Jurkat, Clone E6-1 (cell line): ENCODE data around the gene SHISA6.

ENCODE experiments used
- DNase-seq: peaks from one replicate; pipeline ENCODE4 v3.0.0-alpha.2; 2011; ENCODE audit warnings: low read depth, low spot score
- H3K4me3 ChIP-seq: 2 replicates; pipeline ENCODE4 v1.5.1; 2011; ENCODE audit warnings: mild to moderate bottlenecking, low read length, control low read depth, moderate library complexity

The SHISA6 gene

DNA sequence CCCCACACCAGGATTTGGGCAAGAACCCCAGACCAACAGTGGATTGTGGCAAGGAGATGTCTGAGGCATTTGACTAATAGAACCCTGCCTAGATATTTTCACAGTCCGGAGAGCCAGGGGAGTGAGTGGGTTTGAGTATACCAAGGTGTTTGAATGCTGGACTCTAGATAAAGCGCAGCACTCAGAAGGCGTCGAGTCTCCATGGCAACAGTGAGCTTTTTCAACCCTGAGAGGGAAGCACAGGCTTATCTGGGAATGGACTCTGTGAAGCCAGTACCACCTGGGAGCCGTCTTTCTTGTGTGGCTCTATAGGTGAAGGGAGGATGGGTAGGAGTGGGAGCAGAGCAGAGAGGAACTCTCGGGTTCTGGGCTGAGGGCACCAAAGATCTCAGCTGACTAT, 147.0 kb downstream of the SHISA6 start:
- H3K4me3 ChIP-seq = no peak overlapping the region
- DNase-seq = no peak

- H3K4me3 ChIP-seq = no peak overlapping the region
- DNase-seq = no peak
Observed at GRCh38 chr17:11389583-11389982, 148.6 kb downstream of the SHISA6 start.

GRCh38 chr17:11391134-11391533, 150.1 kb downstream of the SHISA6 start:
- DNase-seq = no peak
- no peak overlapping the region for H3K4me3 ChIP-seq

GRCh38 chr17:11404431-11405276, 163.6 kb downstream of the SHISA6 start:
- no peak overlapping the region for H3K4me3 ChIP-seq
- DNase-seq = no peak

- no peak overlapping the region for H3K4me3 ChIP-seq
- DNase-seq = no peak
Observed at GRCh38 chr17:11406716-11407115, 165.7 kb downstream of the SHISA6 start.

GRCh38 chr17:11412654-11413053, 171.6 kb downstream of the SHISA6 start:
- H3K4me3 ChIP-seq = no peak overlapping the region
- no peak for DNase-seq

DNA sequence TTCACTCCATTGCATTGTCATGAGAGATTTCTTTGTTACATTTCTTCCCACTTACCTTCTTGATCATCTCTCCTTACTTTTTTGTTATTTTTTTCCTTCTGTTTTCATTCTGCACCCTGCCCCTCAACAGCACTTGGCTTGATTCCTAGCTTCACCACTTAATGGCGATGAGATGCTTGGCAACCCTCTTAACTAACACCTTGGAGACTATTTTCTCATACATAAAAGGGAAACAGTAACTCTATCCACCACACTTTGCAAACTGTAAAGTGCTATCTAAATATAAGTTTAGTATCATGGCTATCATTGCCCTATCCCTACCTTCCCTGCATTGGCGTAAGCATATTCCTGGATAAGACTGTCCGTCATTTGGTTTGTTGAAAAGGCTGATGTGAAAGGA, 177.3 kb downstream of the SHISA6 start:
- H3K4me3 ChIP-seq = no peak overlapping the region
- DNase-seq = no peak

DNA sequence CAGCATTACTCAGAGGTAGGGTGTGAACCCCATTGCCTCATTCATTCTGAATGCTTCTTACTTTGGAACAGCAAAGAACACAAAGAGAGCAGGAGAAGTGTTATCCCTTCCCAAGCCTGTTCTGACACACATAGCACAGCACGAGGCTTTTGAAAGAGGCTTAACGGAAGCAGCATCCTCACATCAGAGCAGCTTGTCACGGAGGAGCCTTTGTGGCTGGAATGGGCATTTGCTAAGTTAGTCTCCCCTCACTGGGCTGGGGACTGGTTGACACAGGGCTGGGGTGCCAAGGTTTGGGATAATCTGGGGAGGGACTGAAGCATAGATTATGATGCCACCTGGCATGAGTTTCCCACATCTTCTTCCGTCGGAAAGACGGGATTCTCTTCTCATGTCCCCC, 189.7 kb downstream of the SHISA6 start:
- DNase-seq = no peak
- no peak overlapping the region for H3K4me3 ChIP-seq

GRCh38 chr17:11438673-11439072, 197.7 kb downstream of the SHISA6 start:
- no peak overlapping the region for H3K4me3 ChIP-seq
- DNase-seq = no peak

DNA sequence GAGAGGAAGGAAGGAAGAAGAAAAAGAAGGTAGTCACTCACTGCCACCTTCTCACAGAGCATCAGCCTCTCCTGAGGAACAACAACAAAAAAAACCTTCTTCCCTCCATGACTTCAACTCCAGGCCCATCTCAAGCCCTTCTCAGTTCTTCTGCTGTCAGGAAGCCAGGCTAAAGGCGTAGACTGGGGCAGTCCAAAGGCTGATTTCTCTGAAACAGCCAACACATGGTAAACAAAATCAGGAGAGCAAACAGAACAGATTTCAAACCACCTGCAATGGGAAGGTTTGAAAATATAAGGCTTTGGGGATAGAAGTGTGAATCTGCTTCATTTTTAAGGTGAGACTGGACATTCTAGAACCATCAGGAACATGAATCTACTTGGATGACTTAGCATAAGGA, 200.0 kb downstream of the SHISA6 start:
- no peak for DNase-seq

DNA sequence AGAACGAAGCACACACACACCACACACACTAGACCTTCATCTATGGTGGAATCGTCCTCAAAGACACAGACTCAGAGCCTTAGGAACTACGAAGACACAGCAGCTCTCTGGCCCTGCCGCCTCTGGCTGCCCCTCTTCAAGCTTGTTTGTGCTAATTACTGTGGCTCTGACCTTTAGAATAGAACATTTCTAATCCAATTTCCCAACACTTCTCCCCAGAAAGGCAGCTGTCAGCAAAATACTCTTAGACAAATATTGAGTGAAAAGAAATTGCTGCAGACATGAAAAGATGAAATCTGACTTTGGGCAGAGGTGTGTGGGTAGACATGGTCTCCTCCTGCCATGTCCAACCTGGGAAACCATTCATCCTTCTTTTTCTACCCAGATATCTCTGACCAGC, 205.3 kb downstream of the SHISA6 start:
- no peak overlapping the region for H3K4me3 ChIP-seq
- DNase-seq = no peak

More for the DNA sequence above, 200.0 kb downstream of the SHISA6 start:
- no peak overlapping the region for H3K4me3 ChIP-seq

- DNase-seq = no peak
- H3K4me3 ChIP-seq = no peak overlapping the region
Observed at GRCh38 chr17:11454096-11454495, 213.1 kb downstream of the SHISA6 start.

GRCh38 chr17:11458279-11458678, 217.3 kb downstream of the SHISA6 start:
- DNase-seq = no peak
- H3K4me3 ChIP-seq = no peak overlapping the region

GRCh38 chr17:11459861-11460331, 218.9 kb downstream of the SHISA6 start:
- no peak for DNase-seq

DNA sequence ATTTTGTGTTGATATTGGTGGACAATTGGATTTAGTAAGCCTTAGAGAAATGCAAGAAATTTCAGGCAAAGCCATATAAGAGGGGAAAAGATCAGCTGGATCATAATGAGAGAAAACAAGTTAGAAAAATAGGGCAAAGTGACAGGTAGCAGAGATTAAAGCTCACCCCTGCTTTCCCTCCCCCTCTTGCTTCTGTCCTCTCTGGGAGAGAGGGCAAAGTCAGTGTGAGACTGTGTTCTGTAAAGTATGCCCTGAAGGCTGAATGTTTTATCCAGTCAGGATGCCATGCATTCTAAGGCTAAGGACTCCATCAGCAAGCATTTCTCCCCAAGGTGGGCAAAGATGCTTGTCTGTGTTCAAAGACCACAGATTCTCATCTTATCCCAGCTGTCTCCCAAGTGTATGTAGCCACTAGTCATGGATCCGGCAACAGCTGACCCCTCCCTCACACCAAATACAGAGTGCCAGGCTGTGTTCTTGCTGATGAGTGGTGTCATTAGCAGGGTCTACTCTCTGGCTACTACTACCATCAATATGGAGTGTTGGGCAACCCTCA, 221.1 kb downstream of the SHISA6 start:
- no peak overlapping the region for H3K4me3 ChIP-seq
- no peak for DNase-seq

More at GRCh38 chr17:11459861-11460331, 218.9 kb downstream of the SHISA6 start:
- no peak overlapping the region for H3K4me3 ChIP-seq

DNA sequence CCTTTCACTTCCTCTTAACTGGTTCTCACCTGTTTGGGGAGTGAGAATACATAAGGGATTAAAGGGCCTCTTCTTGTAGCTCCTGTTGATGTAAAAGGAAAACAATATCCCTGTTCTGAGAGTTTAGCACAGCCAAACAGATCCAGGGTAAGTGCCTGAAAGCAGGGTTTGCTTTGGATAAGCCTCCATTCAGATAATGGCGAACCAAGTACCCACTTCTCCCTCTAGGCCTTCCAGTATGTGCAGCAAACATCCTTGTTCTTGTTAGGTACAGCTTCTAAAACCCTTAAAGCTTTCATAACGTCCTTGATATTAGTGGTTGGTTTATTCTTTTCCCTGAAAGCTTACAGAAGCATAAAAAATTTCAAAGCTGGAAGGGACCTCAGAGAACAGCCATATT, 226.6 kb downstream of the SHISA6 start:
- no peak for DNase-seq
- H3K4me3 ChIP-seq = no peak overlapping the region

DNA sequence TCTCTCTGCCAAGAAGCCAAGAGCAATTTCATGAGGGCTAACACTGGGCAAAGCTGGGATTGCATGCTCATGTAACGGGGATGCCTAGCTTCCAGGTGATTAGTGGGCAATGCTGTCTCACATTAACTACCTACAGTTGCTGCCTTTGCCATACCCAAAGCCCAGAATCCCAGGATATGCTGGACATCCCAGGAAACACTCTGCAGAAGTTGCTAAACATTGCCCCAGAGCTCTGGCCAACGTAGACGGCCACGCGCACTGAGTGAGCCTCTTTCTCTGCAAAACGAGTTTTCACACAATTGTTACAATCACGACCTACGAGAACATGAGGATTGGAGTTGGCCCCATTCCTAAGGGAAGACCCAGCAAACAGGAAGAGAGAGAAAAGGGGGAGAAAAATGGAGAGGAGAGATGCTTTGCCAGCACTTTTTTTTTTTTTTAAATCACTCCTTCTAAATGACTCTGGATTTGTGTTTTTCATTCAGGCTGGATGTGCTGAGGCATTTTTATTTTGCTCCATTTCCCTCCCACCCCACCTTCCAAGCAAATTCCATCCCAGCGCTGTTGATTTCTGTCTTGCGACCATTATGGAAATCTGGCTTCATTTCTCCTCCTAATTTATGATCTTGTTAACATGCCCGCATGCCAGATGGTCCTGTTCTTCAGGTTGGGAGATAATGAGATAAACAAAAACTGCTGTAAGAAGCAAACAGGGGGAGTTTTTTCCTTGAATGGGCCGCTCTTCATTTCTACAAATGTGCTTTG, 244.5 kb downstream of the SHISA6 start:
- H3K4me3 ChIP-seq = no peak overlapping the region
- no peak for DNase-seq

- DNase-seq = no peak
- H3K4me3 ChIP-seq = no peak overlapping the region
Observed at GRCh38 chr17:11486101-11486867, 245.3 kb downstream of the SHISA6 start.

- no peak for DNase-seq
- no peak overlapping the region for H3K4me3 ChIP-seq
Observed at GRCh38 chr17:11486868-11487310, 245.9 kb downstream of the SHISA6 start.
